GM19193 (cell line): Measurements from ENCODE around the gene PSIP1.

Experiments
- POLR2A ChIP-seq: IDR thresholded peaks from 4 replicates; pipeline ENCODE4 v1.6.1; 2011; ENCODE audit not compliant: insufficient read depth, insufficient read length; ENCODE audit errors: extremely low read depth

PSIP1 gene

DNA sequence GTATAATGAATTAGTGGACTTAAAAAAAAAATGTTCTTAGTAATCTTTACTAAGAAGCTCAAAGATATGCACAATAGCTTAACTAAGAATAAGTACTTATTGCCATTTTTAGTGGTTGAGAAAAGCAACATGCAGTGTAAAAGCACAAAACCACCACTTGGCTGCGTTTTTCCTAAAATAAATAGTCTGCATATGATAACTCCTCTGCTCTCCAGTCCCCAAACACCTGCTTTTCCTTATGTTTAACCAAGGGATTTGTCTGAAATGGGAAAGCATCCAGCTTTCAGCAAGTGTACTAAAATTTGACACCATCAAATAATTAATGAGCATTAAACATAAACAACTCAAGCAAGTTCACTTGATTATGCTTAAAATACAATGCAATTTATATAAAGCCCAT lies 41.4 kb downstream of the PSIP1 start:
- TF ChIP-seq POLR2A, result no peak

DNA sequence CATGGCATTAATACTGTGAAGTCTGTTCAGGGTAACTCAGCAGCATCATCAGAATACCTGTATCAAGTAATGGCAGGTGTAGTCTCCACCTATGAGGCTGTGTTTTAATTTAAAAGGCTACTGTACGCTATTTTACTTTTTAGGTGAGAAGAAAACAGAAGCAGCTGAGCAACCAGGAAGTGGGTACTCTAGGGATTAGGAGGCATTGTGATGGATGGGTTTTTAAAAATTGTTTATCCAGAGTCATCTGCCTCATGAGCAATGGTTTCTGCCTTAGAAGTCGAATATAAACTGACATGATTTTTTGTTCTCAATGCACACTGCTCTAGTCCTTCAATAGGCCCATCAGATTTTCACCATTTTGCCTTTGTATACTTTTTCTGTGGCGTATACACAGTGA lies 42.6 kb downstream of the PSIP1 start:
- no peak for TF ChIP-seq POLR2A

- TF ChIP-seq POLR2A, result no peak
Measured at GRCh38 chr9:15461601-15462000, 49.2 kb downstream of the PSIP1 start.

DNA sequence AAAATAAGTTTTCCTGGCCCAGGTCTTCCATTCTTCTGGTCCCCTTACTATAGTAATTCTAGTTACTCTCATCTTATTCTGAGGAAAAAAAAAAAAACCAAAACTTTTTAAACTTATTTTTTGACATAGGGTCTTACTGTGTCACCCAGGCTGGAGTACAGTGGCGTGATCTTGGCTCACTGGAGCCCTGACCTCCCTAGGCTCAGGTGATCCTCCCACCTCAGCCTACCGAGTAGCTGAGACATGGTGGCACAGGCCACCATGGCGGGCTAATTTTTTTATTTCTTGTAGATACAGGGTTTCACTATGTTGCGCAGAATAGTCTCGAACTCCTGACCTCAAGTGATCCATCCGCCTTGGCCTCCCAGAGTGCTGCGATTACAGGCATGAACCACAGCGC lies 49.7 kb downstream of the PSIP1 start:
- no peak for TF ChIP-seq POLR2A

- no peak for TF ChIP-seq POLR2A
Measured at GRCh38 chr9:15453956-15454355, 56.8 kb downstream of the PSIP1 start.

DNA sequence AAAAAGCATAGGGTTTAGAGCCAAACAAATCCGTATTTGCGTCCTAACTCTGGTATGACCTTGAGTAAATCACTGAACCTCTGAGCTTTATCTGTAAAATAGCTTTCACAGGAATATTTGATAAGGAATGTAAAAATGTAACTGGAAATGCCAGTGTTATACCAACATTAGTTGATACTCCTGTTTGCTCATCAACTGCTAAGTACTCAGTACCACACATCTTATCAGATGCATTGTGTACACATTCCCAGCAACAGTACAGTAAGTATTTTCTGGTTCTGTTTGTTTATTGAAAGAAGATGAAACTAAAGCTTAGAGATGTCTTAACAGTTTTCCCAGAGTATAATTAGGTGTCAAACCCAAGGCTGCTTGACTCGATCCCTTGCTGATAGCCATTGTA lies 66.6 kb downstream of the PSIP1 start:
- TF ChIP-seq POLR2A, result no peak

GRCh38 chr9:15438891-15439290 lies 71.9 kb downstream of the PSIP1 start:
- TF ChIP-seq POLR2A, result no peak

DNA sequence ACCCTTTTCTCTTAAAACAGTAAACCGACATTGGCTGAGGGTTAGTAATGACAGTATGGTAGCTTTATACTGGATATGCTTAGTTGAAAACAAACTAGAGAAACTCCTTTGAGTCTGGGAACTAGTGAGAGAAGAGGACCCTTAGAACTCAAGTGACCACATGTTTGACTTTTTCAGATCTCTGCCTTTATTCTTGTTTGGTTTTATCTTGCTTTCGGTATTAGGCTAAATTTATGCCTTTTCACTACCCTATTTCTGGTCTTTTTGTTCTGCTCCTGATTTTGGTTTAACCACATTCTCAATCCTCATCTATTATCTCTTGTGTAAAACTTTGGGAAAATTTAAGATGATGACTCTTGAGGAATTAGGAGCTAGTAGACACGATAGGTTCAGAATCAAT lies 77.1 kb downstream of the PSIP1 start:
- TF ChIP-seq POLR2A, result no peak

DNA sequence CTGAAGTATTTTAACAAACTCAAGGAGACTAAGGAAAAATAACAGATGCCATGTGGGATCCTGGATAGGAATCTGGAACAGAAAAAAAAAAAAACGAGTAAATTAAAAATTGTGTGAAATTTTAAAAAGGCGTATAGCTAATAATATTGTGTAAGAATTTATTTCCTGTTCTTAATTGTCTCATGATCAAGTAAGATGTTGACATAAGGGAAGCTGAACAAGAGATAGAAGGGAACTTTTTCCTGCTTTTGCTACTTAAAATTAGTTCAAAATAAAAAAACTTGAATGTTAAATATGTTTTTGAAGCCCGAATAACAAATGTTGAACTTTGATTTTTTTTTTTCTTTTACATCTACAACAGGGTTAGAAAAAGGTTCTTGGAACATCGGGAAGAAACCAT lies 77.6 kb downstream of the PSIP1 start:
- TF ChIP-seq POLR2A, result no peak

DNA sequence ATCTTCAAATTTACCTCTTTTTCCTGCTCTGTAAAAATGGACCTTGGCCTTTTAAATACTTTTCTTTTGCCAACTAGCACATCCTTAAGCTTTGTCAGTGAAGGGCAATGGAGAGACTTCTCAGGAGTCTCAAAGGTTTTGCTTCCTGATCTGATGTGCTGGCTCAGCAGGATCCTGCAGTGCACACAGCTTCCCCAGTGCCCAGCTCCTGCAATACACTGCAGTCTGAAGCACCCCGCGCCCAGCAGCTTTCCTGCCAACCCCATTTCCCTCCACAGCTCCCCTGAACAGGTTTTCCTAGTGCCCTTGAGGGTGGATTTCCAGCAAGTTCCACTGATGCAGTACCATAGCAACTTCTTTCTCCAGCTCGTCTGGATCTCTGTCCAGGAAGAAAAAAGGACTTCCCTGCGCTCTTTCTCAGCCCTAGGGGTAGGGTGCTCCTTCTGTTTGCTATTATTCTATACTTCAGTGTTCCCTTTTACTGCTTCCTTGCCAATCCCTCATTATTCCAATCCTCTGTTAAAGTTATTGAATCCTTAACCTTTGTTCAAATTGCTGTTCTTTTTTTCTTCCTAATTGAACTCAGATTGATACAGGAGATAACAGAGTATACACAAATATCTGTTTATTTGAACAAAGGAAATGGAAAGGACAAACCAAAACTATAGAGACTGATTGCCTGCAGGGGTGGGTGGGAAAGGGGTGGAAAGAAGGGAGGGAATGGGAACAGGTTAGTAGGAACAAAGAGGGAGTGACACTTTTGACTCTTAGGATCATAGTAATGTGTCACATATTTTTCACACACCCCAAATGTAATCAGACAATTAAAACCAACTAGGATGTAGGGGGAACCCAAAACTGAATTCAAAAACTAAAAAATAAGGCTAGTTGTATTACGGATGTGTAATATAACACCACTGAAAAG lies 79.6 kb downstream of the PSIP1 start:
- TF ChIP-seq POLR2A, result no peak

- TF ChIP-seq POLR2A, result no peak
Measured at GRCh38 chr9:15426019-15426418, 84.8 kb downstream of the PSIP1 start.

GRCh38 chr9:15423231-15423985 lies 87.4 kb downstream of the PSIP1 start:
- TF ChIP-seq POLR2A, result no peak

DNA sequence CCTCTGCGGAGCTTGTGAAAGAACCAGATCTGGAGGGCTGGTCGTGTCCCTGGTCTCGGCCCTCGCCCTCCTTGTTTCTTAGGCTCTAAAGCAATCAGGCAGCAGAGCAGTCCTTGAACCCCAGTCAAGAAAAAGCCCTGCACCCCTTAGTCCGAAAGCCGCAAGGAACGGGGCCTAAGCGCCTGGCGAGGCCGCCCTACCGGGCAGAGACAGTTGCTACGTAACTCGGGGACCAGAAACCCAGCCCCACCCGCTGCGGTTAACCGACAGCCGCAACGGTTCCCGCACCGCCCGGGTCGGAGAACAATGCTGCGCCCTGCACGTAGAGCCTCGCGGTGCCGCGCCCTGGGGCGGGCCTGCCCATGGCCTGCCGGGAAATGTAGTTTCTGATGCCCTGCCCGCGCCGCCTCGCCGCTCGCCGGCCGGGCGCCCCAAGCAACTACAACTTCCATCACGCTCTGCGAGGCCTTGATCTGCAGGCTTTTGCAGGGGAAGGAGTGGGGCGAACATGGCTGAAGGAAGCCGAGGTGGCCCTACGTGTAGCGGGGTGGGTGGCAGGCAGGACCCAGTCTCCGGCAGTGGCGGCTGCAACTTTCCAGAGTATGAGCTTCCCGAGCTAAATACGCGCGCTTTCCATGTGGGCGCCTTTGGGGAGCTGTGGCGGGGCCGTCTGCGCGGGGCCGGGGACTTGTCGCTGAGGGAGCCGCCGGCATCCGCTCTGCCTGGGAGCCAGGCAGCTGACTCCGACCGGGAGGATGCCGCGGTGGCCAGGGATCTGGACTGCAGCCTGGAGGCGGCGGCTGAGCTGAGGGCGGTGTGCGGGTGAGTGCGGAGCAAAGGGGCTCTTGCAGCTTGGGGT lies 88.2 kb downstream of the PSIP1 start, which contains the start of gene SNAPC3:
Gene SNAPC3 (plus strand): TSS at position 505 of the 859 bp plus-strand sequence. CDS start 4 bp downstream, at position 509.
- TF ChIP-seq POLR2A, result peak; percentile 87

DNA sequence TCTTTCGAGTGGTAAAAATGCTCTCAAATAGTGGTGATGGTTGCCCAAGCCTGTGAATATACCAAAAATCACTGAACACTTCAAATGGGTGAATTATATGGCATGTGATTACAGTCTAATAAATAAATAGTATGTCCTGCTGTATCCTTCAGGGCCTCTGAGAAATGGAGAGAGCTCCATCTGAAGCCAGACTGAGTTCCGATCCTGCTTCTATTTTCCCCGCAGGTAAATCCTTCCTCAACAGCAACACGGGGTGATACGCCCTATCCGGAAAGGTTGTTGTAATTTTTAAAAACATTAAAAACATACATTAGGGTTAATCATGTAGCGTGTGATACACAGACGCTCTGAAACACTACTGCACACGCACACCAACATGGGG lies 88.8 kb downstream of the PSIP1 start:
- no peak for TF ChIP-seq POLR2A

- TF ChIP-seq POLR2A, result no peak
Measured at GRCh38 chr9:15421532-15421931, 89.2 kb downstream of the PSIP1 start.

DNA sequence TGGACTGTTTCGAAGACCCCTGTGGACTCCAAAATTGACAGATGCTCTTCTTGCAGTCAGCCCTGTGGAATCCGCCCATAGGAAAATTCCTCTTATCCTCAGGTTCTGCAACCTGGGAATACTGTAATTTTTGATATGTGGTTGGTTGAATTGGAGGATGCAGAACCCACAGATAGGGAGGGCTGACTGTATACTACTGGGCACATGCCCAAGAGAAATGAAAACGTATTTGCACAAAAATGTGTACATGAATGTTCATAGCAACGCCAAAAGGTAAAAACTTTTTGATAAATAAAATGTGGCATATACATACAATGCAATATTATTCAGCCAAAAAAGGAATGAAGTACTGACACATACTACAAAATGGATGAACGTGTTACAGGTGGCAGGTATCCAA lies 90.0 kb downstream of the PSIP1 start:
- TF ChIP-seq POLR2A, result no peak

- no peak for TF ChIP-seq POLR2A
Measured at GRCh38 chr9:15417626-15418025, 93.1 kb downstream of the PSIP1 start.
